Endodermal cell (in vitro differentiated cells): Measurements from ENCODE around the gene ZFAND6. TPM values are rescaled to one million over a fixed set of nuclear protein-coding genes. Genes with fewer than 3 reads are reported as not detected.

Experiments used
- DNase-seq: peaks from one replicate; pipeline ENCODE4 v3.0.0-alpha.2; 2017
- H3K27ac ChIP-seq: 2 replicates; pipeline ENCODE4 v1.5.1; 2013; ENCODE audit warnings: mild to moderate bottlenecking, low read depth, low read length, moderate library complexity
- H3K27me3 ChIP-seq: 2 replicates; pipeline ENCODE4 v1.6.1; 2013; ENCODE audit warnings: mild to moderate bottlenecking, low read length, moderate library complexity; ENCODE audit not compliant: insufficient read depth, control insufficient read depth, poor library complexity, severe bottlenecking
- H3K36me3 ChIP-seq: 2 replicates; pipeline ENCODE4 v1.7.0; 2013; ENCODE audit warnings: mild to moderate bottlenecking, low read length, moderate library complexity; ENCODE audit not compliant: control insufficient read depth, insufficient read depth
- H3K4me1 ChIP-seq: one replicate; pipeline ENCODE4 v1.7.0; 2013; ENCODE audit warnings: low read length; ENCODE audit not compliant: control insufficient read depth, insufficient read depth
- H3K4me3 ChIP-seq: 2 replicates; pipeline ENCODE4 v1.5.1; 2013; ENCODE audit warnings: mild to moderate bottlenecking, low read length, moderate library complexity
- H3K9ac ChIP-seq: 2 replicates; pipeline ENCODE4 v1.6.1; 2013; ENCODE audit warnings: mild to moderate bottlenecking, low read length, moderate library complexity; ENCODE audit not compliant: poor library complexity, severe bottlenecking; ENCODE audit errors: extremely low read depth
- H3K9me3 ChIP-seq: 2 replicates; pipeline ENCODE4 v1.6.1; 2013; ENCODE audit warnings: mild to moderate bottlenecking, low read length, moderate library complexity; ENCODE audit not compliant: control insufficient read depth
- H3K27ac Mint-ChIP-seq: 2 replicates; pipeline ENCODE4 v1.8.0; 2020; ENCODE audit warnings: mixed read lengths
- H3K27me3 Mint-ChIP-seq: 2 replicates; pipeline ENCODE4 v1.8.0; 2021; ENCODE audit warnings: mild to moderate bottlenecking, mixed read lengths; ENCODE audit not compliant: insufficient read depth
- H3K36me3 Mint-ChIP-seq: 2 replicates; pipeline ENCODE4 v1.8.0; 2020; ENCODE audit warnings: low read depth, mixed read lengths
- H3K4me1 Mint-ChIP-seq: 2 replicates; pipeline ENCODE4 v1.8.0; 2020; ENCODE audit warnings: mixed read lengths
- H3K4me3 Mint-ChIP-seq: 2 replicates; pipeline ENCODE4 v1.8.0; 2020; ENCODE audit warnings: mild to moderate bottlenecking, moderate library complexity, mixed read lengths
- H3K9me3 Mint-ChIP-seq: 2 replicates; pipeline ENCODE4 v1.8.0; 2020; ENCODE audit warnings: mild to moderate bottlenecking, mixed read lengths
- CTCF ChIP-seq: fragments of 200-600 bp; sonication (generic); conservative IDR thresholded peaks from 2 replicates; pipeline ENCODE4 v1.5.0; 2021; ENCODE audit warnings: antibody characterized with exemption, mild to moderate bottlenecking
- WGBS, 2 experiments: methylation state at CpG; one replicate each; pipeline versions ENCODE4 v1.1.5 to v1.1.7; 2013; ENCODE audit warnings: missing lambda C conversion rate in 2 of 2, mixed read lengths in 1 of 2; ENCODE audit not compliant: insufficient coverage in 1 of 2, insufficient read length in 1 of 2; 5-methylcytosine and 5-hydroxymethylcytosine counted together
- total RNA-seq, 2 donors: library from RNA; stranded (reverse); fragmentation: NEBNext Ultra II Directional in 1 of 2; extraction: Animal tissue kit (Norgen Biotek cat#: 25700) in 1 of 2; gene quantifications; 2 replicates in 1 of 2; 3 replicates in 1 of 2; pipeline ENCODE4 v1.2.1, GENCODE V29; 2021

The ZFAND6 gene
- total RNA-seq, 2 donors from 2014 or later: 84.5 to 86.2 TPM

- Histone ChIP-seq H3K9ac (no peak overlapping the region), H3K27me3 (no peaks in the 10 kb centered on the region), H3K4me3 (no peak overlapping the region), H3K9me3 (no peaks in the 10 kb centered on the region), H3K27ac (no peak overlapping the region), H3K36me3 (no peaks in the 10 kb centered on the region), H3K4me1 (no peaks in the 10 kb centered on the region)
- Mint-ChIP-seq H3K4me1 (no peaks in the 10 kb centered on the region), H3K4me3 (no peak overlapping the region), H3K9me3 (peaks cover 2% of the 10 kb centered on the region), H3K27ac (no peak overlapping the region), H3K27me3 (no peaks in the 10 kb centered on the region), H3K36me3 (peaks cover 13% of the 10 kb centered on the region)
- WGBS, 2 experiments: 97% methylated on average over 2 of the region's 2 CpGs; no CpG with 5 or more reads in 1 of the 2 experiments
- TF ChIP-seq CTCF: no peak
- no peak for DNase-seq
These were observed 111.1 kb downstream of the ZFAND6 start for GRCh38 chr15:80170596-80170995.

- Histone ChIP-seq H3K9me3 (no peaks in the 10 kb centered on the region), H3K9ac (no peak overlapping the region), H3K36me3 (no peaks in the 10 kb centered on the region), H3K4me3 (no peak overlapping the region), H3K4me1 (no peaks in the 10 kb centered on the region), H3K27ac (no peak overlapping the region), H3K27me3 (no peaks in the 10 kb centered on the region)
- H3K4me3 Mint-ChIP-seq: no peak overlapping the region
- no peak overlapping the region for H3K27ac Mint-ChIP-seq
- peaks cover 2% of the 10 kb centered on the region for H3K9me3 Mint-ChIP-seq
- H3K36me3 Mint-ChIP-seq: peaks cover 13% of the 10 kb centered on the region
- TF ChIP-seq CTCF: no peak
- no peak for DNase-seq
- no peaks in the 10 kb centered on the region for H3K27me3 Mint-ChIP-seq
- no peaks in the 10 kb centered on the region for H3K4me1 Mint-ChIP-seq
- WGBS, 2 experiments: 78 to 83% methylated on average over 1 to 4 of the region's 4 CpGs
These were observed 112.3 kb downstream of the ZFAND6 start for GRCh38 chr15:80171787-80172186.

GRCh38 chr15:80172401-80172800 is 112.9 kb downstream of the ZFAND6 start:
- no peaks in the 10 kb centered on the region for H3K4me1 ChIP-seq
- no peak overlapping the region for H3K9ac ChIP-seq
- TF ChIP-seq CTCF: no peak
- peaks cover 16% of the 10 kb centered on the region for H3K36me3 Mint-ChIP-seq
- no peak for DNase-seq
- no peak overlapping the region for H3K4me3 Mint-ChIP-seq
- H3K9me3 ChIP-seq: no peaks in the 10 kb centered on the region
- no peaks in the 10 kb centered on the region for H3K4me1 Mint-ChIP-seq
- H3K36me3 ChIP-seq: no peaks in the 10 kb centered on the region
- H3K27ac ChIP-seq: no peak overlapping the region
- H3K27me3 ChIP-seq: no peaks in the 10 kb centered on the region
- H3K27ac Mint-ChIP-seq: no peak overlapping the region
- H3K9me3 Mint-ChIP-seq: peaks cover 2% of the 10 kb centered on the region
- WGBS, 2 experiments: 73 to 85% methylated on average over 7 to 8 of the region's 8 CpGs
- H3K4me3 ChIP-seq: no peak overlapping the region
- H3K27me3 Mint-ChIP-seq: no peaks in the 10 kb centered on the region
